Activated CD4-positive, alpha-beta T cell treated with anti-CD3 and anti-CD28 coated beads for 48 hours (primary cell): ENCODE measurements around the gene STPG4.

Experiments used
- DNase-seq: peaks from one replicate; pipeline ENCODE4 v3.0.0-alpha.2; 2020

Gene STPG4

DNA sequence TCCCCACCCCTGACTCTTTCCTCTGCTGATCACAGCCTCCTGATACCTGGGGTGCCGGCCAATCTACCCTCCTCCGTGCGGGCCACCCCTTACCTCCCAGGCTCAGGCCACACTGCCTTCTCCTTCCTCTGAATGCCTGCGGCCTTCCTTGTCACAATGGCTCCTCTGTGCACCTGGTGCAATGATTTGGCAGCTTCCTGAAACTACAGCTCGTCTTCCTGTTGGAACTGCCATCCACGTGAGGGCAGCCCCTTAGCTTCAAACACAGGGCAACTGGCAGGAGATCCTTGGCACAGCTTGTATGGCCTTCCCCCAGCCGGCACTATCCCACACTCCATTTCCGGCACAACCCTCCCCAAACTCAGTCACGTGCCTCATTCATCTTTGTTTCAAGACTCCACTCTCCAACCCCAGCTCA is 69.0 kb downstream of the STPG4 start:
- DNase-seq: no peak

GRCh38 chr2:47083886-47084687 is 71.0 kb downstream of the STPG4 start:
- no peak for DNase-seq

- DNase-seq: no peak
Measured at GRCh38 chr2:47083485-47083884, 71.6 kb downstream of the STPG4 start.

GRCh38 chr2:47083005-47083404 is 72.1 kb downstream of the STPG4 start:
- no peak for DNase-seq

DNA sequence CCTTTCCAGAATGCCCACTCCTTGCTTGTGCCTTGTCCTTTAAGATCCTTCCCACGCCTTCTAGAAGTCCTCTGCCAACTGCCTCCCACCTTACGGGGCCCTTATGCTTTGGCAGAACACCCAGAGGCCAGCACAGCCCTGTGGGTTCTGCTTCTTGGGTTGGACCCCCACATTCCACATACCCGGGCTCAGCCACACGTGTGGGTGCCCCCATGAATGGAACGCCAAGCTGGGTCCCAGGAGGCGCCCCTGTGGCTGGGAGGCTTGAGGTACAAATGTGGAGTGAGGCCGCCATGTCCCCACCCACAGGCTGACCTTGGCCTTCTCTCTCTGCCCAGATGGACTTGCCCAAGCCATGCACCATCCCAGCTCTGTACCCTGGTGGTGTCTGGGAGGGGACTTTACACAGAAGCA is 74.2 kb downstream of the STPG4 start:
- no peak for DNase-seq

DNA sequence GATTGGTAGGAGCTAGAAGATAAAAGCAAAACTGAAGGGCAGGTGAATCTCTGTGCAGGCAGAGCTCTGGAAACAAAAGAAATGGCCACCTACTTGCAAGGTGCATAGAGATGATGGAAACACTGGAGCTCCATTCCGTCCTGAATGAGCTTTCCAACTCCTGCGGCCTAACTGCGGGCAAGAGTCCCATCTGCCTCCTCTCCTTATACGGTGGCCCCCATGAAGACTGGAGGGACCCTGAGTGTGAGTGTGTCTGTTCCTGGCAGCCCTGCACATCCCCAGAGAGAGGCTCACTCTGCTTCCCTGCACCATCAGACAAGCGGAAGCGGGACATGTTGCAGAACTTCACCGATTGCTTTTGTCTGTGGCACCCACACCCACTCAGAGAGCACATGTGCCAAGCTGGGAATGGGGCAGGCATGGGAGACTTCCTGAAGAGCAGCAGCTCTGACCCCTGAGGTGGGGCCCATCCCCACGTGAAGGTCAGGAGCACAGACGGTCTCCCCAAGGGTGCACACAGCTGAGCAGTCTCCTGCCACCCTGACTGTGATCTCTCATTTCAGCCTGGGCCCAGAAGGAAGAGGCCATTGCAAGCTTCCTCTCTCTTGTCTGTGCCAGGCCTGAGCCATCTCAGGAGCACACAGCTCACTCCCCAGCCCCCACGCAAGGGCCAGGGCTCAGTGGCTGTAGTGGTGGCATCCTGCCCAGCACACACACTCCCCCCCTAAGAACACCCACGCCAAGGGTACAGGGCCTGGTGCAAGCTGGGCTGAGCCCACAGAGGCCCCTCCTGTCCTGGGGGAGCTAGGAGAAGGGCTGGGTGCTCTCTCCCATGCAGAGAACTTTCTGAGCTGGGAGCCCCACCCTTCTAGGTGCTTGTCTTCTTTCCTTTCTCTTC is 75.3 kb downstream of the STPG4 start:
- DNase-seq: no peak

- no peak for DNase-seq
Measured at GRCh38 chr2:47078541-47079482, 76.3 kb downstream of the STPG4 start.

DNA sequence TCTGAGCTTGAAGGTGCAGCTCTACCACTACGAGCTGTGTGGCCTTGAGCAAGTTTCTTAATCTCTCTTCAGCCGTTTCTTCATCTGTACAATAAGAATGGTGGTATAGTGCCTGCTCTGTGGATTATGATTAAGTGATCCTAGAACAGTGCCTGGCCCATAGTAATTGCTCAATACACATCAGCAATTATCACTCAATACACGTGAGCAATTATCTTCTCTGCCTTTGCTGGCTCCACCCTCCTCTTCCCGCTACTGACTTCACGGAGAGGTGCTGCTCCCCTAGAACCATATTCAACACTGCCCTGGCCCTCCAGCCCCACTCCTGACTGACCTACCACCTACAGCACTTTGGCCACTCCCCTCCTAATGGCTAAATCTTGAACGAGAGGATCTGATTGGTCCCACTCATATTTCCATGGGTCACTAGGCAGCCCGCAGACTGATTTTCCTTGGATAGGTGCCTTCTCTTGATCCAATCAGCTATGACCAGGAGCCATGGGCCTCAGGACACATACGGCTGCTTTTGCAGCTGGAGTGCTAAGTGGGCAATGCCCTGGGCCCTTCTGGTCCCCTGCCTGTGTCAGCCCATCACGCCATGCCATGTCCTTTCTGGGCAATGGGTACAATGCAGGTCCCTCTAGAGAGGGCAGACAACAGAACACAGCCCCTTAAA is 77.5 kb downstream of the STPG4 start:
- no peak for DNase-seq

DNA sequence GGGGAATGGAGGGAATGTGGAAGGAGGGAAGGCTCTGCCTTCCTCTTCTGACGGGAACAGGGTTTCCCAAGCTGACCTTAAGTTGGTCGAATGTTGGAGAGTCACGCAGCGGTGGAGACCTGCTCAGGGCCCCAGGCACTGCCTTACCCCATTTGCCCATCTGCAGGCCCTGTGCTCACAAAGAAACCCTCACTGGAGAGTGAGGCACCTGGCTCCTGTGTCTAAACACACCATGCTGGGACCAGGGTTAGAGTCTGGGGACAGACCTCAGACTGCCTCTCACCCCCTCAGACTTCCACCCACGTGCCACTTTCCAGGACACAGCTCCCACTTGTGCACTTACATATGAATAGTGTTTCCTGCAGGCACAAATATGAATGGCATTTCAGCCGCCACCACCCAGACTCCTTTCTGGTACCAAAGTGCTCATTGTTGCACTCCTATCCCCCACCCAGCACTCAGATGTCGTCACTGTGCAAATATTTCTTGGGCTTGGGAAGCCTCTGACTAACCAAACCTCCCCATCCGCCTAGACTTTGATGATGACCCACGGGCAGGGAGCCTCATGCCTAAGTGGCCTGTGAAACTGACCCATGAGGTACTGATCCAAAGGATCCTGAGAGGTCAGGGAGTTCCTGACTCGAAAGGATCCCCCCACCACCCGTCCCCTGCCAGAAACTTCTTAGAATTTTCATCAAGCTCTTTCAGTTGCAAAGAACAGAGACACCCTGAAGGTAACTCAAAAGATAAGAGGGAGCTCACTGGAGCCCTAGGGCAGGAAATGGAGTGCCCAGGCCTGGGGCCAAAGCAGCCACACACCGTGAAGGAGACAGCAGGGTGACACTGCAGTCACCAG is 78.3 kb downstream of the STPG4 start:
- no peak for DNase-seq

DNA sequence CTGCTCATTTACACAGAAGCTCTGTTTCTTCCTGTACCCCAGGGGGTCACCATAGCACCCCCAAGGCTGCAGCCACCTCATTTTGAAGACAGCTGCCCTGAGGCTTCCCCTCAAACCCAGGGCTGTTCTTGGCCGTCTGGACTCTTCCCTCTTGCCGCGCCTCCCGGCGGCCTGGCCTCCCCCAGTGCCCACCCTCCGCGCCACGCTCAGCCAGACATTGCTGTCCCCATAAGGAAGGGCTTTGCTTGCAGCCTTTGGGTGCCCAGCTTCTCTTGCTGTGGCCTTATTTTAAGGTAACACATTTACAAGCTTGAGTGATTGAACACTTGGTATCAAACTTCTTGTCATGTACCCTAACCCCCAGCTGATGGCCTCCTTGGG is 79.0 kb downstream of the STPG4 start:
- no peak for DNase-seq

GRCh38 chr2:47075361-47076125 is 79.6 kb downstream of the STPG4 start:
- DNase-seq: no peak

DNA sequence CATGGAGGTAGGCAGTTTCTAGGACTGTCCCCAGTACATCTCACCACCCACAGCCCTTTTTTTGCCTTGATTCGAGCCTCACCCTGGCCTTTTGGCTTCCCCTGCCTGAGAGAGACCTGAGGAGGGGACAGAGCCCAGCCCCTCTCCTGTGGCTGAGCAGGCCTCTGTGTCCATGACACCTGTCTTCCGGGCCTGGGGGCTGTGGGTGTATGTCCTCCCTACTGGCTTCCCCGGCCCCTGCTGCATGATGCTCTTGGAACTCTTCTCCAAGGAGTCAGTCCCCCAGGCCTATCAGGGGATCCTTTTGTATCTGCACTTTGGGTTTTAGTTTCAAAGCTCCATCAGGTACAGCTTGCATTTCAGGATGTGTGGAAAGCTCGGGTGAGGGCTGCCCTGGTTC is 80.4 kb downstream of the STPG4 start:
- no peak for DNase-seq

DNA sequence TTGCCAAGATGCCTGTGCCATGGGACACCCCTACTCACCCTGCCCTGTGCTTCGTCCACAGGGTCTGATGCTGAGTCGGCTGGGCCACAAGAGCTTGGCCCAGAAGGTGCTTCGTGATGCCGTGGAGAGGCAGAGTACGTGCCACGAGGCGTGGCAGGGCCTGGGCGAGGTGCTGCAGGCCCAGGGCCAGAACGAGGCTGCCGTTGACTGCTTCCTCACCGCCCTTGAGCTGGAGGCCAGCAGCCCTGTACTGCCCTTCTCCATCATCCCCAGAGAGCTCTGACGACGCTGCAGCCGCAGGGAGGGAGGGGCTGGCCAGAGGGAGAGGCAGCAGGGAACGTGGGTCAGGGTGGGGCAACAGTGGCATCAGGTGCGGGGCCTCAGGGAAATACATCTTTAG is 81.5 kb downstream of the STPG4 start:
- DNase-seq: no peak

- DNase-seq: no peak
Measured at GRCh38 chr2:47073217-47073616, 81.9 kb downstream of the STPG4 start.

- no peak for DNase-seq
Measured at GRCh38 chr2:47072728-47073191, 82.3 kb downstream of the STPG4 start.

DNA sequence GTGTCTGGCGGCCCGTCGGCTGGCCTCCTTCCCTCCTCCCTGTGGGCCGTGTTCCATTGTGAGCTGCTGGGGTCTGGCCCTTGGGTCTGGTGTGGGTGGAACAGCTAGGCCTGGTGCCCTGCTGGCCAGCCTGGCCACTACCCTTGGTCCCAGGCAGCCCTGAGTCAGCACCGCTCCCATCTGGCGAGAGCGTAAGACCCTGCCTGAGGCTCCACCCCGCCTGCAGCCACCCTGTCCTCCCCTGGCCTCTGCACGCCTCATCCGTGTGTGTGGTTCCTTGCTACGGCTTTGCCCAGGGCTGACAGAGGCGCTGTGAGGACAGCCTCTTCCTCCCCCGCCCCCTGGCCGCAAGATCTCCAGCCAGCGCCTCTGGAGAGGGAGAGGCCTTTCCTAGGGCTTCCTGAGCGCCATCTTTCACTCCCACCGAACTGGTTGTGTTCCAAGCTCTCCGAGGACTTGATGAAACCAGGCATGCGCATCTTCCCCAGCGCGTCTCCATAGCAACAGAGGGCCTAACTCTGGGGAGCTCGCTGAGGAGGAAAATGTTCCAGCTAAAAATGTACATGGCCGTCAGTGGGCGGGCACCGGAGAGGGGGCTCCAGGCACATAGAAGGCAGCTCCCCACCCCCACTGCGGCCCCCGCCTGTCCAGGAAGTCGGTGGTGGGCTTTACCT is 83.0 kb downstream of the STPG4 start:
- no peak for DNase-seq

GRCh38 chr2:47070920-47071824 is 83.9 kb downstream of the STPG4 start:
- DNase-seq: peak; percentile 57

DNA sequence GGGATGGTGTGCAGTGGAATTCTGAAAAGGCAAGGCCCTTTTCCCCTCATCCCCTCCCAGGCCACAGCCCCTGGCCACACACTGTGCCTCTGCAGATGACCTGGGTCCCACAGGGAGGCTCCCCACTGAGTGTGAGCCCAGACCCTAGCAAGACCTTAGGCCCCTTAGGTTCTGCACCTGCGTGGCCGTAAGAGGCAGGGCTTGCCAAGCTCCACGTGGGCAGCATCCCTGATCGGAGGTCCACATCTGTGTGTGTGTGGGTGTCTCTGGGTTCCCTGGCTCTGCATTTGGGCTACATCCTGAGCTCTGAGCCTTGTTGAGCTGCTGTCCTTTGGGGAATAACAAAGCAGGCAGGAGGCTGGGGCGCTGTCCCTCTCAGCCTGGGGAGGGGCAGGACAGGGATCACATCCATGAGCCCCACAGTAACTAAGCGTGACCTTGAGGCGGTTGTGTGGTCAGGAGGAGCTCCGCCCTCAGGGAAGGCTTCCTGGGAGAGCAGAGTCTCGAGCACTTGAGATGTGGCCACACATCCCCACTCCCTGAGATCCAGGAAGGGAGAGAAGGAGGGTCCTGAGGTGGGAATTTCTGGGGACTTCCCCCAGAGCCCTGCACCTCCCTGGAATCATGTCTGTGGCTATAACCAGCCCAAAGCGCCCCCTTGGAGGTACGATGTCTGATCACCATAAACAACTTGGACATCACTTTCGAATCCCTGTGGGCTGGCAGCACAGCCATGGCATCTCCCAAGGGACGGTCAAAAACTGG is 84.8 kb downstream of the STPG4 start:
- DNase-seq: no peak
